Embryonic facial prominence (tissue), 1 donor: ENCODE results near the gene SELENOF.
A peak's percentile ranks its signal among the peaks of the same experiment; 100 is the strongest.
"Not testable (repeated sequence)": the region's sequence is repeated elsewhere in the genome, so short reads cannot be mapped to it uniquely, and the experiment has no call there.

Experiments
- DNase-seq: peaks from one replicate; pipeline ENCODE4 v3.0.0-alpha.2; 2016; ENCODE audit errors: extremely low spot score

SELENOF gene

DNA sequence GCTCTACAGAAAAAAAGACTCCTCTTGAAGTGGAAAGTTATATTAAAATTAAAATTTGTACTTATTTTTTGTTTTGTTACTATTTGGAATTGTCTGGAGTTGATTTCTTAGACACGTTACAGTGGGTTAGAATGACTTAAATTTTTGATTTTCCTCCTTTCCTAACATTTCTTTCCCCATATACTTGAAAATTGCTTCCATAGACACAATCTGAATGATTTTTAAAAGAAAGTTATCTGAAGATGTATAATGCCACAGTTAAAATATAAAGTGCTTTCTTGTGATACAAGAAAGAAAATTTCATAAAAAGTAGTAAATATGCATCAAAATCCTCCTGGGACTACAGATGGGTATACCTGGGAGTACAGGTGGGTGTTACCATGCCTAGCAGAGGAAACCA lies 2.8 kb upstream of the SELENOF start:
- no peak for DNase-seq

DNA sequence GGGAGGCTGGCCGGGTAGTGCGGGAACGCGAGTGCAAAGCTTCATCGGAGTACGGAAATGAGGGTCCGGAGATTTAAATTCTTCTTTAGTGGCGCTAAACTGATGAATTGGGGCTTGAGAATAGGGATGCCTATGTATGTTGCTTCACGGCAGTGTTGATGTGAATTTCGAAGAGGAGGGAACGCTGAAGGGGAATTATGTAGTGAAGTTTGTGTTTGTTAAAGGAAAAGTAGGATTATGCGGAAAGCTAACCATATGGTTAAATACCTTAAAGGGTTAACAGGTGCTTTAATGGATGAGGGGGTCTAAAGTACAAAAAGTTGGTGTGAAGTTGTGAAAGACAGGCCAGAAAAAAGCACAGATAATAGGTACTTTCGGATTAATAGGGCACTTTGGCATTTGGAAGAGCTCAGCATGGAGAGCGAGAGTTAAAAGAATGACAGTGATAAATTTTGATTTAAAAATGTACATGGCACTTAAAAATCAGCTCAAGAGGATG lies 1.9 kb upstream of the SELENOF start:
- DNase-seq: no peak

DNA sequence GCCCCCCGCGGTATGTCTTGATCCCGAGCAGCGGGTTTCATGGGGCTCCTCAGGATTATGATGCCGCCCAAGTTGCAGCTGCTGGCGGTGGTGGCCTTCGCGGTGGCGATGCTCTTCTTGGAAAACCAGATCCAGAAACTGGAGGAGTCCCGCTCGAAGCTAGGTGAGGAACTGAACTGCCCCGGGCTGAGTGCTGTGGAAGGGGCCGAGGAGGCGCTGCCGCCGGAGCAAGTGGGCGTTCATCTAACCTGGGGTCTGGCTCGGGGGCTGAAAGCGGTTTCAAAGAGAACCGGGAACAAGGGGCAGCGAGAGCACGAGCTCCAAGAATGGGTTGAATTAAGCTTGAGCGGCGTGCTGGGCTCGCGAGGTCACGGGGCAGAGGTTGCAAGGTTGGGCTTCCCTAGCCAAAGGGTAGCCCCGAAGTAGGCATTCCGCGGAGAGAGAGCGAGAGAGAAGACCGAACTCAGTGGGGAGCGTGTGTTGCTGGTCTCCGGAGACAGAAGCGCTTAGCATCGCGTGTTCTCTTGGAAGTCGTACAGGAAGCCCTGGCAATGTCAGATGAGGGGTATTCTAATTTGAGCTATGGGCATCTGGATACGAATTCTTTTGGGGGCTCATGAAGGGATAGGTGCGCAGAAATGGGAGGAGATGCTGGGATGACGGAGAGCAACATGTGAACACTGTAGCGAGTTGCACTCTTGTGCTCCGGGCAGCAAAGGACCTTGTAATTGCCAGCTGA lies 1.2 kb upstream of the SELENOF start:
- peak; percentile 48 for DNase-seq

DNA sequence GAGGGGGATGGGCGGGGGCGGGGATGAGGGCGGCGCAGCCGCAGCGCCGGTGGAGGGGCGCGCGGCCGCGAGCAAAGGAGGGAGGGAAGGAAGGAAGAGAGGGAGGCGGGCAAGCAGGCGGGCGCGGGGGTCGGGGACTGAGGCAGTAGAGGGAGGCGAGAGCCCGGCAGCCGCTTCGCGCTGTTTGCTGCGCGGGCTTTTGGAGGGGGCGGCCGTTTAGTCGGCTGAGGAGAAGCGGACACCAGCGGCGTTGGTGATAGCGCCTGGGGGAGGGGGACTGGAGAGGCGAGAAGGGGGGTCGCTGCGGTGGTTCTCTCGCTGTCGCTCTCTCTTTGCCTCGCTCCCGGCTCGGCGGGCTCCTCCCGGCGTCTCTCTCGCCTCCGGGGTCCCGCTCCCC lies 673 bp upstream of the SELENOF start, which contains the start of gene HS2ST1:
TSS of gene HS2ST1 (plus strand) at position 35 of the 397 bp plus-strand sequence.
- DNase-seq: no peak

DNA sequence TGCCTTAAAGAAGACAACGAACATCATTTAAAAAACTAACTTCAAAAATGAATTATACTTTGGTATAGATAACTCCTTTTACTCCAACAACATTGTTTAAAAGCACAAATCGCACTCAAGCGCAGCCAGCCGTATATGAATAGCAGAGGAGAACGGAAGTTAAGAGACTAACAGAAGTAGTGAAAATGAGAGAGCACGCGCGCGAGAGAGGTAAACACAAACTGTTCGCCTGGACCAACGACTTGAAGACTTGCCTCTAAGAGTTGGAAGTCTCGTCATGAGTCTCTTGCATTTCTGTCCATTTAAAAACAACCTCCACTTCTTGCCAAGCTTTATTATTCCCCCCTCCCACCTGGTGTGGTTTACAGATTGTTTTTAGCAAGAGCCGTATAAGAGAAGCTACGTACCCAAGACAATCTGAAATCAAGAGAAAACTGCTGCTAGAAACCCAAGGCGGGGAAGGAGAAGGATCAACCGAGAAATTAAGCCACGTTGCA lies 479 bp downstream of the SELENOF start:
- DNase-seq: peak; percentile 36

DNA sequence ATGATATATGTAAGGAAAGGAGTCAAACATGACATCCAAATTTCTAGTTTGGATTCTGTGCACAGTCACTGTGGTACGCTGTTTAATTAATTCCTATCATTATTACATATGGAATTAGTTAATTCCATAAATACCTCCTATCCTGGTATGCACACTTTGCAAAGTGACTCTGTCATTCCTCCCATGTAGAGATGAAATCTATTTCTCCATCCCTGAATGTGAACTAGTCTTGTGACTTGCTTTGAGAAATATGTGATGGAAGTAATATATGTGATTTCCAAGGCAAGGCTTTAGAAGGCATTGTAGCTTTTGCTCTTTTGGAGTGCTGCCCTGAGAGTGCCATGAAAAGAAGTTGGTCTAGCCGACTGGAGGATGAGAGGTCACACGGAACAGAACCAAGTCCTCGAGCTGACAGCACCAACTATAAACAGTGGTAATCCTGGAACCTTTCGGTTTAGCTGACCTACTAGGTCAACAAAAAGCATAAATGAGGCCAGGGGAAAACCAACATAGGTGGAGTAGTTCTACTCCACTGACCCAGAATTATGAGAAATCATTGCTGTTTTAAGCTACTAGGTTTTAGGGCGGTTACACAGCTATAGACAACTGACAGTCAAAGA lies 1.5 kb downstream of the SELENOF start:
- DNase-seq: no peak

DNA sequence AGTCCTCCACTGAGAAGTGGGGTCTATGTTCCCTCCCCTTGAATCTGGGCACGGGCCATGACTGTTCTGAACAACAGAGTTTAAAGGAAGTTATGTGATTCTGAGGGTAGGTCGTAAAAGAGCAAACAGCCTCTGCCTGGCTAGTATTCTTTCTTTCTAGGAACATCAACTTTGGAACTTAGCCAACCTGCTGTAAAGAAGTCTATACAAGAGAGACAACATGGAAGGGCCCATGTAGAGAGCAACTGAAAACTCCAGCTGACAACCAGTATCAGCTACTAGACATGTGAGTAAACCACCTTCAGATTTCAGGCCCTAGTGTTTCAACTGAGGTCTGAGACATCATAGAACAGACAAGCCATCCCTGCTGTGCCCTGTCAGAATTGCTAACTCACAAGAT lies 7.5 kb downstream of the SELENOF start:
- no peak for DNase-seq

DNA sequence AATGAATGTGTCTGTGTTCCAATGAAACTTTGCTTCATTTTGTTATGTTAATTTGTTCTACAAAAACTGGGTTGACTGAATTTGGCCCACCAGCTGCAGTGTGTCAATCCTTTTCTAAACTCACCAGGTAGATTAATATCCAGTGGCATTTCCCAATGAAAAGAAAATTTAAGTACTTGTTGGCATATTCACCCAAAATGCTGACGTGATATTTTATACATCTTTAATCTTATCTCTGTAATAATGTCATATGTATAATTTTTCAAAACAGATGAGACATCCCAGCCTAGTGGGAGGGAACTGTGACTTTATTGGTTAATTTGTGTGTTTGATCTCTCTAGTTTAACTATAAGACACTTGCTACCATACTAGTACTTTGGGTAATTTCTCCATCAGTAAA lies 8.1 kb downstream of the SELENOF start:
- DNase-seq: no peak

DNA sequence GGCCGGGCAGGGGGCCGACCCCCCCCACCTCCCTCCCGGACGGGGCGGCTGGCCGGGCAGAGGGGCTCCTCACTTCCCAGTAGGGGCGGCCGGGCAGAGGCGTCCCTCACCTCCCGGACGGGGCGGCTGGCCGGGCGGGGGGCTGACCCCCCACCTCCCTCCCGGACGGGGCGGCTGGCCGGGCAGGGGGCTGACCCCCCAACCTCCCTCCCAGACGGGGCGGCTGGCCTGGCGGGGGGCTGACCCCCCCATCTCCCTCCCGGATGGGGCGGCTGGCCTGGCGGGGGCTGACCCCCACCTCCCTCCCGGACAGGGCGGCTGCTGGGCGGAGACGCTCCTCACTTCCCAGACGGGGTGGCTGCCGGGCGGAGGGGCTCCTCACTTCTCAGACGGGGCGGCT lies 14.5 kb downstream of the SELENOF start:
- DNase-seq: not testable (repeated sequence)

DNA sequence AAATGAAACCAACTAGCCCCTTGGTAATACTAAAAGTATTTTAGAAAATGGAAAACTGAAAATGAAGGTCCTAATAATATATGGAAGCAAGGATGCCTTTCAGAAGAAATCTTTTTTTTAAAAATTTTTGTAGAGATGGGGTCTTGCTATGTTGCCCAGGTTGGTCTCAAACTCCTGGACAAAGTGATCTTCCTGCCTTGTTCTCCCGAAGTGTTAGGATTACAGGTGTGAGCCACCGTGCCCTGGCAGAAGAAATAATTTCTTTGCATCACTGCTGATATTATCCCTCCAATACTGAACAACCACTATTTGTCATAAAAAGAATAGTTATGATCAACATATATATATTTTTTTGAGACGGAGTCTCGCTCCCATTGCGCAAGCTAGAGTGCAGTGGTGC lies 25.6 kb downstream of the SELENOF start:
- no peak for DNase-seq

DNA sequence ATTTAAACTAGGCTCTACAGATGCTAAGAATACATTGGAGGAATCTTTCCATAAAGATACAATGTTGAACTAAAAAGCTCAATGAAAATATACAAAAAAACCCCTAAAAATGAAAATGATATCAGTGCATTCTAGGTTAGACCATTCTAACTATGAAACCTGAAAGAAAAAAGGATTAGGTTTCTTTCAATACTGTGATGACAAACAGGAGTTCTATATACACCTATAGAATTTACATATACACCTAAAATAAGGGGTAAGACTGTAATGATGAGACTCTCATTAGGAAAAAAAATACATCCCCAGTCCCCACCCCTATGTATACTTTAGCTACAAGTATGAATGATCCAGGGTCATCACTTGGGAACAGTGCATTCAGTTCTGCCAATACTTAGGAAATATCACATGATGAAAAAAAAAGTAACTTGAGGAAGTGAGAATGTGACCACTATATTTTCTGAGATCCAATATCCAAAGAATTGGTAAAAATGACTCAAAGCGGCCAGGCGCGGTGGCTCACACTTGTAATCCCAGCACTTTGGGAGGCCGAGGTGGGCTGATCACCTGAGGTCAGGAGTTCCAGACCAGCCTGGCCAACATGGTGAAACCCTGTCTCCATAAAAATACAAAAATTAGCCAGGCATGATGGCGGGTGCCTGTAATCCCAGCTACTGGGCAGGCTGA lies 26.3 kb downstream of the SELENOF start:
- no peak for DNase-seq

DNA sequence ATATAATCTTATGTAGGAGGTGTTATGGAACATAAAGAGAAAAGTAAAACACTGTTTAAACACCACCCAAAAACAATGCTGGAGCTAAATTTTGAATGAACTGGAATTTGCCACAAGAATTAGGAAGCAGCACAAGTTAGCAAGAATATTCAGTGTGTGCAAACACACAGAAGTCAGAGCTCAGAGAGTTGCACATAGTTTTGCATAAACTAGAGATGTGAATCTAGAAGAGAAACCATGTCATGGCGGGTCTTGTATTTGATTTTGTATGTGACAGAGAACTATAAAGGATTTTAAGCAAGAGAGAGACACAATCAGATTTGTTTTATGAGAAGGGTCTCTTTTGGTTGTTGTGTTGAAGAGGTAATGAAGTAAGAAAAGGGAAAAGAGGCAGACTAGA lies 38.2 kb downstream of the SELENOF start:
- no peak for DNase-seq

DNA sequence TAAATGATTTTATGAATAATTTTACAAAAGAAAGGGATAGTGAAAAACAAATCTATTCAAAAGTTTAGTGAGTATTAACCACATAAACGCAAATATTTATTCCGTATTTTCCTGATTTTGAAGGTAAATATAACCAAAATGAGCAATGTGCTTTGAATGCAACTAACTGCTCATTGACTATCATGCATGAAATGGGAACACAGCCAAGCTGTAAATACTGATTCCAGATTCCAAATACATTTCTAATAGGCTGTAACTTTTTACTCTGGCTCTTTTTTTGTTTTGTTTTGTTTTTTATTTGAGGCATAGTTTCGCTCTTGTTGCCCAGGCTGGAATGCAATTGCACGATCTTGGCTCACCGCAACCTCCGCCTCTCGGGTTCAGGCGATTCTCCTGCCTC lies 41.8 kb downstream of the SELENOF start:
- no peak for DNase-seq

DNA sequence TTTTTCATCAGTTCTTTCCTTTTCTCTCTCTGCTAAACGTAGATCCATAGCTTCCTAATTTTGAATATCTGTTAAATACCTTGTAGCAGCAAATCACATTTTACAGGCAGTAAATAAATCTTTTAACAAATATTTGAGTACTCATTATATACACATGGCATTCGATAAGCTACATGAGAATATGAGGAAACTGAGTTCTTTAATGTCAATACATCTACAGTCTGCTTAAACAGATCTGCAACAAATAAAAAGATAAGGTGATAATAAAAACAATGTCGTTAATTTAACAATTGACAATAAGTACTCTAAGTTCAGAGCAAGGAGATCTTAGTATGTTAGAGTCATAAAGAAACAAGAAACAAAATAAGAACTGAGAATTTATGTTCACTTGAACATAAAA lies 42.9 kb downstream of the SELENOF start:
- DNase-seq: no peak

DNA sequence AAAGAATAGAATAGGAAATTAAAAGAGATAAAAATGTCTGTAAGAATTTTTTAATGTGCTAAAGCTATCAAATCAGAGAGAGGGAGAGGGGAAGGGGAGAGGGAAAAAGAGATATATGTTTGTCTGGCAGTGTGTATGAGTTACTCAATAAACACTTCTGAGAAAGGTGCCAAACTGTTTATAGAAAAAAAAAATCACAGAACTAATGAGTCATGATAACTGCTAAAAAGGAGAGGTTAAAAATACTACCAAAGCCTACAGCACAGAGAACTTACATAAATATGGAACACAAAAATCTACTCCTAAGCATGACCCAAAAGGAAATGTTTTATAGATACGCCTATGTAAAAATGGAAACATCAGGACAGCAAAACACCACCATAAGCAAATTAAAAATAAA lies 45.4 kb downstream of the SELENOF start:
- DNase-seq: no peak

DNA sequence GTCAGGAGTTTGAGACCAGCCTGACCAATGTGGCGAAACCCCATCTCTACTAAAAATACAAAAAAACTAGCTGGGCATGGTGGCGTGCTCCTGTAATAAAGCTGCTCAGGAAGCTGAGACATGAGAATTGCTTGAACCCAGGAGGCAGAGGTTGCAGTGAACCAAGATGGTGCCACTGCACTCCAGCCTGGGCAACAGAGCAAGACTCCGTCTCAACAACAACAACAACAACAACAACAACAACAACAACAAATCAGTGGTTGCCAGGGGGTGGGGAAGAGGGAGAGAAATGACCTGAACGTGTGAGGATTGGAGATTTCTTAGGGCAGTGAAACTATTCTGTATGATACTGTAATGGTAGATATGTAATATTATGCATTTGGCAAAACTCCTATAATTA lies 46.6 kb downstream of the SELENOF start:
- DNase-seq: not testable (repeated sequence)

DNA sequence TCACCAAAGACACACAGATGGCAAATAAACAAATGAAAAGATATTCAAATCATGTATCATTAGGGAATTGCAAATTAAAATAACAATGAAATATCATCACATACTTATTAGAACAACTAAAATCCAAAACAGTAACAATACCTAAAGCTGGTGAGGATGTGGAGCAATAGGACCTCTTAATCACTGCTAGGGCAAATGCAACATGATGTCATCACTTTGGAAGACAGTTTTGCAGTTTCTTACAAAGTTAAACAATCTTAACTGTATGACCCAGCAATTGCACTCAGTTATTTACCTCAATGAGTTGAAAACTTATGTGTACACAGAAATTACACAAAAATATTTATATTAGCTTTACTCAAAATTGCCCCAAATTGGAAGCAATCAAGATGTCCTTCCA lies 47.3 kb downstream of the SELENOF start:
- no peak for DNase-seq

DNA sequence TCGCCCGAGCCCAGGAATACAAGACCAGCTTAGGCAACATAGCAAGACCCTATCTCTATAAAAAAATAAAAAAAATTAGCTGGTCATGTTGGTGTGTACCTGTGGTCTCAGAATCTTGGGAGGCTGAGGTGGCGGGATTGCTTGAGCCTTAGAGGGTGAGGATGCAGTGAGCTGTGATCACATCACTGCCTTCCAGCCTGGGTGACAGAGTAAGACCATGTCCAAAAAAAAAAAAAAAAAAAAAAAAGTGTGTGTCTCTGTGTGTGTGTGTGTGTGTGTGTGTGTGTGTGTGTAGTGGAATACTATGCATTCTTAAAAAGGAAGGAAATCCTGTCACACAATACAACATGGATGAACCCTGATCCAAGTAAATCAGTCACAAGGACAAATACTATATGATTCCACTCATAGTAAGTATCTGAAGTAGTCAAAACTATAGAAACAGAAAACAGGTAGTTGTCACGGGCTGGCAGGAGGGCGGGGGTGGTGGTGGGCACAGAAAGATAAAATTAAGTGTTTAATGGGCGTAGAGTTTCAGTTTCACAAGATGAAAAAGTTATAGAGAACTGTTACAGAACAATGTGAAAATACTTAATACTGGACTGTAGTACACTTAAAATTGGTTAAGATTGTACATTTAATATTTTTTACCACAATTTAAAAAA lies 47.8 kb downstream of the SELENOF start:
- DNase-seq: no peak

DNA sequence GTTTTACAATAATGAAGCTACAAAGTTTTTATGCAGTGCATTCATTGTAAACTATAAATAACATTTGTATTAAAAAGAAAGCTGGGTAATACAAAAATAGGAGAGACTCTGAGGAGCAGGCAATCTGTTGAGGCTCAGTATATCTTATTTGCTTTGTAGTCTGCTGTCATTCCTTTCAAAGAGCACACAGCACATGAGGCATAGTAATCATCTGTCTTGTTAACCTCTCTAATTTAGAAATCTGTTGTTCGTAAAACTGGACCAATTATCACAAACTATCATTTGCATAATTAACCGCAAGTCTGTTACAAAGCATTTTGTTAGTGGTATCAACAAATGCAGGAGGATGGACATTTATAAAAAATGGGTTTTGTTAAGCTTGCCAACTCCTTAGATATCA lies 51.0 kb downstream of the SELENOF start:
- DNase-seq: no peak

DNA sequence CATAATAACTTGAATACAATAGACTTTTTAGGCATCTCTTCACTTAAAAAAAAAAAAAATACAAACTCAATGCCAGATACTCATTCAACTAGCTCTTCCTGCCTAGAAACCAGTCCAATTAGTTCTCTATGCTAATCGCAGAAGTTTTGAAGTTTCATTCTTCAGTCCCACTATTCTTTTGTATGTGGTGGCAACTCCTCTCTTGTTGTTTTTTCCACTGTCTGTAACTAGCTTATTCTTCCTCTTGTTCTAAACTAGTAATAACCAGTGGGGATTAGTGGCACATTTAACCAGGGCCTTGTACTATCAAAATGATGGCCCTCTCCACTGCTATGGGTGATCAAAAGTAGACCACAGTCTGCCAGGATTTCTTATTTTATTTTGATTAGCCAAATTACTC lies 52.5 kb downstream of the SELENOF start:
- DNase-seq: no peak

DNA sequence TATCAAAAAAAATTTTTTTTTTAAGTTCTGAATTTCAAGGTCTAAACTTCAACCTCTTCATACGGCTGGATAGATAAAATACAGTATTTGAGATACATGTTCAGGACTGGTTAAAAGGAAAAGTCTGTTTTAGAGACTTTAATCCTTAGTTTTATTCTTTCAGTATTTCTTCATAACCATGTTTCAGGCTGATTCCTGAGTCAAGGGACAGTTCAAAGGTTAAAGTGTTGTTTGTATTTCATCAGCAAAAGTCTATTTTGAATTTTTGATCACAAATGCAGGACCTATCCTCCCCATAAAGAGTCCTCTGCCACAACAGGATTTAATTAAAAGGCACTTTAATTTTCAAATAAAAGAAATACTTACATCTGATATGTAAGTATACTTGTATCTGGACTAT lies 53.5 kb downstream of the SELENOF start:
- DNase-seq: no peak

DNA sequence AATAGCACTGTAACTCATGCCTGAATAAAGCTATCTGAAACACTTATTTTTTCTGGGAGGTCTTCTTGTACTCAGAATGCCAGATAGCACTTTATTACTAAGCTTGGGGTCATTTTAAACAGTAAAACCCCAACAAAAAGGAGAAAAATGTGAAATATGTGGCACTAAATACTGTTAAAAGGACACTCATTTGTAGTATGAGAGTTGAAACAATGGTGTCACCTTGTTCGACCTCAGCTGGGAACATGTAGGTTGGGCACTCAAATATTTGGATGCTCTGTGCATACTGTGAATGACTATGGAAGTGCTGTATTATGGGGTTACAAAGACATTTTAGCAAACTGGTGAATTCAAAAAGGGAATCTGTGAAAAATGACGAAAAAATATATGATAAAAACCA lies 53.9 kb downstream of the SELENOF start:
- no peak for DNase-seq
